Measurements from ENCODE around the gene SUMO4. TPM values are rescaled to one million over a fixed set of nuclear protein-coding genes. Genes with fewer than 3 reads are reported as not detected.

Gene SUMO4
- total and polyA plus RNA-seq, 9 of the 15 experiments (the other 6 are each of a cell fraction or from before 2014, with no cell fraction given) = 0.20 to 1.9 (median 0.50) TPM; not detected in 2

DNA sequence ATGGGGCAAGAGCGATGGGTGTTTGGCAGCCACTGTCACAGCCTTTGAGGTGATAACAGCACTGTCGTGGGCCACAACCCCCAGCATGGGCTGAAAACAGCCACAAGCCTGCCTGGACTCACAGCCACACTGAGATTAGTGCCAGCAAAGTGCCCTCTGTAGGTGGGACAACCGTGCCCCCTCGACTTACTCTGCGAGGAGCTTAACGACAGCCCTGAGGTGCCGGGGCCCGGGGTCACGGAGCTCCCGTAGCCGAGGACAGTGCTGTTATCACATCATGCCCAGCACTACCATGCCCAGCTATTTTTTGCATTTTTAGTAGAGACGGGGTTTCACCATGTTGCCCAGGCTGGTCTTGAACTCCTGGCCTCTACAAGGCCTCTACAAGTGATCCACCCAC, 36.6 kb downstream of the SUMO4 start:
- WGBS (ENCODE audit: insufficient coverage, low coverage, missing lambda C conversion rate) = 6% methylated on average over 12 of the region's 12 CpGs
- POLR2A ChIA-PET = interaction anchor here (0.6 kb wide), 1 partner anchor 10 kb away, joined by 3 read pairs; no protein-coding TSS in a partner anchor
- Histone ChIP-seq H2AFZ (ENCODE audit: low read depth, low read length) (no peak overlapping the region), H3K4me1 (replicated peaks in 1 of 2; ENCODE audit: control insufficient read depth in 2 of 2, insufficient read depth in 2 of 2, low read length in 2 of 2) (no peaks in the 10 kb centered on the region; a peak in 1 of 5 replicates), H3K79me2 (ENCODE audit: control insufficient read depth, insufficient read depth, low read length) (no peaks in the 10 kb centered on the region), H3K27ac (ENCODE audit: extremely low read depth, low read depth, low read length) (no peak overlapping the region), H3K4me3 (no peak overlapping the region), H3K27me3 (ENCODE audit: control insufficient read depth in 2 of 2, insufficient read depth in 2 of 2, low read length in 2 of 2) (peaks cover 21 to 41% of the 10 kb centered on the region in 2 experiments), H3K4me2 (ENCODE audit: insufficient read depth, low read length) (no peak overlapping the region), H3K9me3 (replicated peaks; ENCODE audit: control insufficient read depth, insufficient read depth, low read depth, low read length) (no peaks in the 10 kb centered on the region), H3K9me1 (ENCODE audit: control insufficient read depth, insufficient read depth, low read length) (no peaks in the 10 kb centered on the region), H3K9ac (ENCODE audit: insufficient read depth in 1 of 2, low read depth in 2 of 2, low read length in 2 of 2) (no peak overlapping the region), H3K36me3 (ENCODE audit: control insufficient read depth, insufficient read depth, low read length) (no peaks in the 10 kb centered on the region), H4K20me1 (replicated peaks; ENCODE audit: control insufficient read depth, insufficient read depth, low read length) (0 out of 2 replicates have a peak, but pooled peaks cover 4% of the 10 kb centered on the region)
- in situ Hi-C loops (cut with MboI) = loop anchor here (25.0 kb wide), 1 partner anchor 874 kb away; no protein-coding TSS in a partner anchor
- TF ChIP-seq NFATC3 (IDR thresholded peaks at IDR 0.05) = no peak
- TF ChIP-seq PHB2 (IDR thresholded peaks at IDR 0.05; ENCODE audit: low read depth) = no peak
- TF ChIP-seq, protein P1, sequence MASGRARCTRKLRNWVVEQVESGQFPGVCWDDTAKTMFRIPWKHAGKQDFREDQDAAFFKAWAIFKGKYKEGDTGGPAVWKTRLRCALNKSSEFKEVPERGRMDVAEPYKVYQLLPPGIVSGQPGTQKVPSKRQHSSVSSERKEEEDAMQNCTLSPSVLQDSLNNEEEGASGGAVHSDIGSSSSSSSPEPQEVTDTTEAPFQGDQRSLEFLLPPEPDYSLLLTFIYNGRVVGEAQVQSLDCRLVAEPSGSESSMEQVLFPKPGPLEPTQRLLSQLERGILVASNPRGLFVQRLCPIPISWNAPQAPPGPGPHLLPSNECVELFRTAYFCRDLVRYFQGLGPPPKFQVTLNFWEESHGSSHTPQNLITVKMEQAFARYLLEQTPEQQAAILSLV (tag; IDR thresholded peaks at IDR 0.05) = no peak
- no peak for TF ChIP-seq TAF15 (IDR thresholded peaks at IDR 0.05; ENCODE audit: low read depth, low read length)
- TF ChIP-seq ETV6 (IDR thresholded peaks at IDR 0.05; ENCODE audit: borderline replicate concordance in 1 of 2, low read depth in 2 of 2, low read length in 1 of 2) = no peak
- no peak for TF ChIP-seq ETV6 (CRISPR knock-in tag; IDR thresholded peaks at IDR 0.05; ENCODE audit: borderline replicate concordance)
- no peak for TF ChIP-seq CXXC5 (CRISPR knock-in tag; IDR thresholded peaks at IDR 0.05)
- no peak for TF ChIP-seq YBX1 (IDR thresholded peaks at IDR 0.05)
- intact Hi-C loops (cut with micrococcal nuclease) = loop anchor here (10.0 kb wide), 1 partner anchor 242 kb away; no protein-coding TSS in a partner anchor
- CTCF ChIA-PET (ENCODE audit: low intra/inter-chr PET ratio) = no interaction called here
- ATAC-seq (no peak), FAIRE-seq (no peak), DNase-seq (ENCODE audit: extremely low read depth in 1 of 4, low spot score in 3 of 4) (no peak)
- no TSS peak for BruUV-seq (replicated peaks)

Data from K562 (cell line).